Gastroesophageal sphincter (tissue), 4 donors: Measurements from ENCODE around the gene PCLO. TPM values are rescaled to one million over a fixed set of nuclear protein-coding genes. Genes with fewer than 3 reads are reported as not detected.

Source experiments
- ATAC-seq: fragments of 150-250 bp; one replicate; pipeline ENCODE4 v1.9.1; 2016; ENCODE audit warnings: mild to moderate bottlenecking, moderate library complexity
- H3K27ac ChIP-seq, 4 donors: fragments of 200-600 bp; sonication (generic) in 3 of 4; 1 replicate in 3 of 4; 2 replicates in 1 of 4; pipeline ENCODE4 v1.5.1; 2016 to 2019
- H3K27me3 ChIP-seq: fragments of 200-600 bp; sonication (generic); one replicate; pipeline ENCODE4 v1.5.1; 2019
- H3K36me3 ChIP-seq, 2 donors: fragments of 200-600 bp; sonication (generic); one replicate each; pipeline ENCODE4 v1.5.1; 2019; ENCODE audit warnings: control low read depth in 1 of 2
- H3K4me1 ChIP-seq, 3 donors: fragments of 200-600 bp; sonication (generic); 1 replicate in 2 of 3; 2 replicates in 1 of 3; pipeline ENCODE4 v1.5.1; 2016 to 2019; ENCODE audit warnings: control low read depth in 2 of 3
- H3K4me3 ChIP-seq, 2 donors: fragments of 200-600 bp; sonication (generic); one replicate each; pipeline ENCODE4 v1.5.1; 2019; ENCODE audit warnings: mild to moderate bottlenecking in 1 of 2, moderate library complexity in 1 of 2
- H3K9me3 ChIP-seq, 3 donors: fragments of 200-600 bp; sonication (generic); one replicate each; pipeline ENCODE4 v1.5.1; 2017 to 2019; ENCODE audit warnings: control low read depth in 2 of 3
- EP300 ChIP-seq: sonication (generic); formaldehyde crosslinking; IDR thresholded peaks from one replicate; pipeline ENCODE4 v1.6.1; 2017; ENCODE audit warnings: antibody characterized with exemption, mild to moderate bottlenecking
- POLR2A ChIP-seq, 2 donors: fragments of 450-650 bp; IDR thresholded peaks; one replicate each; pipeline ENCODE4 v1.6.1; 2017; ENCODE audit warnings: antibody characterized with exemption in 2 of 2, mild to moderate bottlenecking in 2 of 2, moderate library complexity in 1 of 2
- POLR2AphosphoS5 ChIP-seq: sonication (generic); formaldehyde crosslinking; IDR thresholded peaks from one replicate; pipeline ENCODE4 v1.6.1; 2017; ENCODE audit warnings: antibody characterized with exemption
- WGBS, 2 donors: methylation state at CpG; one replicate each; pipeline ENCODE4 v1.1.5; 2018; ENCODE audit warnings: low coverage in 1 of 2; 5-methylcytosine and 5-hydroxymethylcytosine counted together
- total RNA-seq, 4 donors: library from RNA; depleted of rRNA; stranded (reverse); fragments of >200 nt; gene quantifications; one replicate each; pipeline ENCODE4 v1.1.0, GENCODE V29; 2016
- TF ChIP-seq, protein P1 (sequence below), 4 experiments: fragments of 200-600 bp in 2 of 4; fragments of 450-650 bp in 2 of 4; sonication (generic) in 1 of 4; IDR thresholded peaks; one replicate each; pipeline ENCODE4 v1.5.1; 2017 to 2019; ENCODE audit warnings: antibody characterized with exemption in 4 of 4, mild to moderate bottlenecking in 2 of 4, moderate library complexity in 2 of 4

The PCLO gene, protein sequence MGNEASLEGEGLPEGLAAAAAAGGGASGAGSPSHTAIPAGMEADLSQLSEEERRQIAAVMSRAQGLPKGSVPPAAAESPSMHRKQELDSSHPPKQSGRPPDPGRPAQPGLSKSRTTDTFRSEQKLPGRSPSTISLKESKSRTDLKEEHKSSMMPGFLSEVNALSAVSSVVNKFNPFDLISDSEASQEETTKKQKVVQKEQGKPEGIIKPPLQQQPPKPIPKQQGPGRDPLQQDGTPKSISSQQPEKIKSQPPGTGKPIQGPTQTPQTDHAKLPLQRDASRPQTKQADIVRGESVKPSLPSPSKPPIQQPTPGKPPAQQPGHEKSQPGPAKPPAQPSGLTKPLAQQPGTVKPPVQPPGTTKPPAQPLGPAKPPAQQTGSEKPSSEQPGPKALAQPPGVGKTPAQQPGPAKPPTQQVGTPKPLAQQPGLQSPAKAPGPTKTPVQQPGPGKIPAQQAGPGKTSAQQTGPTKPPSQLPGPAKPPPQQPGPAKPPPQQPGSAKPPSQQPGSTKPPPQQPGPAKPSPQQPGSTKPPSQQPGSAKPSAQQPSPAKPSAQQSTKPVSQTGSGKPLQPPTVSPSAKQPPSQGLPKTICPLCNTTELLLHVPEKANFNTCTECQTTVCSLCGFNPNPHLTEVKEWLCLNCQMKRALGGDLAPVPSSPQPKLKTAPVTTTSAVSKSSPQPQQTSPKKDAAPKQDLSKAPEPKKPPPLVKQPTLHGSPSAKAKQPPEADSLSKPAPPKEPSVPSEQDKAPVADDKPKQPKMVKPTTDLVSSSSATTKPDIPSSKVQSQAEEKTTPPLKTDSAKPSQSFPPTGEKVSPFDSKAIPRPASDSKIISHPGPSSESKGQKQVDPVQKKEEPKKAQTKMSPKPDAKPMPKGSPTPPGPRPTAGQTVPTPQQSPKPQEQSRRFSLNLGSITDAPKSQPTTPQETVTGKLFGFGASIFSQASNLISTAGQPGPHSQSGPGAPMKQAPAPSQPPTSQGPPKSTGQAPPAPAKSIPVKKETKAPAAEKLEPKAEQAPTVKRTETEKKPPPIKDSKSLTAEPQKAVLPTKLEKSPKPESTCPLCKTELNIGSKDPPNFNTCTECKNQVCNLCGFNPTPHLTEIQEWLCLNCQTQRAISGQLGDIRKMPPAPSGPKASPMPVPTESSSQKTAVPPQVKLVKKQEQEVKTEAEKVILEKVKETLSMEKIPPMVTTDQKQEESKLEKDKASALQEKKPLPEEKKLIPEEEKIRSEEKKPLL (N-terminal part only)
- 1 to 10 TPM; 1.2 to 2.3 (median 1.9) TPM for total RNA-seq

DNA sequence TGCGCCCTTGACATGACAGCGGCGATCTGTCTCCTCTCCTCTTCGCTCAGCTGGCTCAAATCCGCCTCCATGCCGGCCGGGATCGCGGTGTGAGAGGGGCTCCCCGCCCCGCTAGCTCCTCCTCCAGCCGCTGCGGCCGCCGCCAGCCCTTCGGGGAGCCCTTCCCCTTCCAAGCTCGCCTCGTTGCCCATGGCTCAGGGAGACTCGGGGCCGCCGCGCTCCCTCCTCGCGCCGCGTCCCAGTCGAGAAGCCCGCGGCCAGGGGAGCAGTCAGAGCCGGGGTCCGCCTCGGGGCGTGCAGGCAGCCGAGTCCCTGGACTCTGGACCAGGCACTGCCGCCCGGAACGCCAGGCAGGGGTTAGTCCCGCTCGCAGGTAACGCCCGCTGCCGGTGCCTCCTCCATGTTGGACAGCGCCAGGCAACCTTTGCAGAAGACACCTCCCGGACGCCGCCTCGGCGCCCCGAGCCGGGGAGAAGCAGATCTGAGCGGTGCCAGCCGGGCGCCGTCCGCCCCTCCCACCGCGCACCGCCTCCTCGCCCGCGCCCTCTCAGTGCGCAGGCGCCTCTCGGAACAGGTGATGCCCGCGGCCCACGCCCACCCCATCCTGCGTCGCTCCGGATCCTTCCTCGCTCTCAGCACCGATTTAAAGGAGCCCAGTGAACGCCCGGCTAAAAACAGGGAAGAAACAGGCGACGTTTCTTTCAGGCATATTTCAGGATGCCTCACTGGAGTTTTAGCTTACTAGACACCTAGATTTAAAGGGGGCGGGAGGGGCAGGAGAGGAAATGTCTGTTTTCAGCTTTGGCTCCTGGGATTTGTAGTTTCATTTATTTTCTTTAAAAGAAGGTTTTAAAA lies at the start of gene PCLO:
TSS of gene PCLO (minus strand) at position 483 of the 855 bp plus-strand sequence. CDS start at position 191, 292 bp downstream.
- peak within 1 kb of the TSS in 3 of 4 donors; percentile 52 to 75 (median 57) for H3K27ac ChIP-seq
- TF ChIP-seq EP300 (no peak), POLR2AphosphoS5 (no peak), POLR2A (IDR thresholded peaks at IDR 0.05) (no peak)
- TF ChIP-seq, protein P1, sequence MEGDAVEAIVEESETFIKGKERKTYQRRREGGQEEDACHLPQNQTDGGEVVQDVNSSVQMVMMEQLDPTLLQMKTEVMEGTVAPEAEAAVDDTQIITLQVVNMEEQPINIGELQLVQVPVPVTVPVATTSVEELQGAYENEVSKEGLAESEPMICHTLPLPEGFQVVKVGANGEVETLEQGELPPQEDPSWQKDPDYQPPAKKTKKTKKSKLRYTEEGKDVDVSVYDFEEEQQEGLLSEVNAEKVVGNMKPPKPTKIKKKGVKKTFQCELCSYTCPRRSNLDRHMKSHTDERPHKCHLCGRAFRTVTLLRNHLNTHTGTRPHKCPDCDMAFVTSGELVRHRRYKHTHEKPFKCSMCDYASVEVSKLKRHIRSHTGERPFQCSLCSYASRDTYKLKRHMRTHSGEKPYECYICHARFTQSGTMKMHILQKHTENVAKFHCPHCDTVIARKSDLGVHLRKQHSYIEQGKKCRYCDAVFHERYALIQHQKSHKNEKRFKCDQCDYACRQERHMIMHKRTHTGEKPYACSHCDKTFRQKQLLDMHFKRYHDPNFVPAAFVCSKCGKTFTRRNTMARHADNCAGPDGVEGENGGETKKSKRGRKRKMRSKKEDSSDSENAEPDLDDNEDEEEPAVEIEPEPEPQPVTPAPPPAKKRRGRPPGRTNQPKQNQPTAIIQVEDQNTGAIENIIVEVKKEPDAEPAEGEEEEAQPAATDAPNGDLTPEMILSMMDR (IDR thresholded peaks at IDR 0.05) = no peak
- H3K36me3 ChIP-seq = no peaks in the 10 kb centered on the region

DNA sequence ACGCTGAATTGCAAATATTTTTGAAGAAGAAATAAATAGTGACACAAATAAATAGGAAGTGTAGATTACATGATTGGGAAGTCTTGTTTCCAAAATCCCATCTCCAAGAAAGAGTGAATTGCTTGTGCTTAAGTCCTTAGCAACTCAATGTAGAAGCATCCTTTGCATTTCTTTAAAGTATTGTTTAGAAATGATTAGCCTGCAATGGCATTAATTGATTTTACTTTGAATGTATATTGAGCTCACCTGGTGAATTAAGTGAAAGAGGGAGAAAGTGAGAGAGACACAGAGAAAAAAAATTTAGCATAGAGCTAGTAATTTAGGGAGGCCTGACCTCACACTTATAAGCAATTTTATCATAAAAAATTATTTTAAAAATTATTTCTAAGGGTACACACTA lies 49.0 kb upstream of the PCLO start:
- 14 to 64% methylated on average over 1 of the region's 1 CpG for WGBS, 2 donors
- no peak for TF ChIP-seq POLR2AphosphoS5
- TF ChIP-seq POLR2A (IDR thresholded peaks at IDR 0.05) = no peak
- TF ChIP-seq, protein P1 (IDR thresholded peaks at IDR 0.05) = no peak
- no peak for TF ChIP-seq EP300
- Histone ChIP-seq H3K27ac (no peak overlapping the region), H3K4me1 (no peaks in the 10 kb centered on the region), H3K4me3 (no peak overlapping the region), H3K36me3 (no peaks in the 10 kb centered on the region), H3K27me3 (no peaks in the 10 kb centered on the region), H3K9me3 (no peaks in the 10 kb centered on the region)
- ATAC-seq = no peak

More for the DNA sequence above, at the start of gene PCLO:
- ATAC-seq = peak; percentile 90
- Histone ChIP-seq H3K4me3 (peak within 1 kb of the TSS; percentile 36 to 63), H3K9me3 (no peaks in the 10 kb centered on the region), H3K27me3 (peaks cover 6% of the 10 kb centered on the region), H3K4me1 (peaks cover 0 to 16% (median 3%) of the 10 kb centered on the region in 3 donors)
- WGBS, 2 donors = 0% methylated on average over 1 to 15 of the region's 77 CpGs

DNA sequence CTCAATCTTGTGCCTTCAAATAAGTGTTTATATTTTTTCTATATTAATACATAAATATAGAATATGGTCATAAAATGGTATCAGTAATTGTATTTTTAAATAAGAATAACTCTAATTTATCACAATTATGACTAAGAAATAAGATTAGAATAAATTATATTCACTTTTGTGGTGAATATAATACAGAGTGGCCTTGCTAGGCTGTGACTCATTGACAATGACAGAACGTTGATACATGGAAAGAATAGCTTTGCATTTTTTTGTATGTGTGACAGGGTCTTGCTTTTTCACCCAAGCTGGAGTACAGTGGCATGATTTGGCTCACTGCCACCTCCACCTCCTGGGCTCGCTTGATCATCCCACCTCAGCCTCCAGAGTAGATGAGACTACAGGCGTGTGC lies 47.8 kb upstream of the PCLO start:
- Histone ChIP-seq H3K36me3 (no peaks in the 10 kb centered on the region), H3K4me1 (no peaks in the 10 kb centered on the region), H3K4me3 (no peak overlapping the region), H3K27ac (no peak overlapping the region), H3K9me3 (no peaks in the 10 kb centered on the region), H3K27me3 (no peaks in the 10 kb centered on the region)
- TF ChIP-seq EP300 (no peak), POLR2A (IDR thresholded peaks at IDR 0.05) (no peak), POLR2AphosphoS5 (no peak)
- TF ChIP-seq, protein P1 (IDR thresholded peaks at IDR 0.05) = no peak
- ATAC-seq = no peak
- WGBS, 2 donors = 57 to 75% methylated on average over 1 to 2 of the region's 3 CpGs

DNA sequence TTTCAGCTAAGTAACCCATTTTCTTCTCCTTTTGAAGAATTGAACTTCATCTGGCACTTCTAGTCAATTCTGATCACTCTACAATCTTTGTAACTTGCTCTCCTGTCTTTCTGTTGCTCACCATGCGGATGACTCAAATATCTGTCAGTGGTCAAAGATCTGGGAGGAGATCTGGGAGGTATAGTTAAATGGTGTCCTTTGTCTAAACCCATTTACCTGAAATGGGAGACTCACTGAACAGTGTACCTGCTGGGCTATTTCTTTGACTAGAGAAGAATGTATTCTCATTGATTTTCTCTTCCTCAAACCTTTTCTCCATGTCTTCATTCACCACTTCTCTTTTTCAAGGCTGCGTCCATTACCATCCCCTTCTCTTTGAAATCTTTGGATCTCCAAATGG lies 42.0 kb upstream of the PCLO start:
- no peaks in the 10 kb centered on the region for H3K4me1 ChIP-seq
- H3K9me3 ChIP-seq = no peaks in the 10 kb centered on the region
- WGBS, 2 donors = no CpG with 5 or more reads among the region's 2 CpGs
- H3K27ac ChIP-seq = no peak overlapping the region
- no peak for TF ChIP-seq EP300
- TF ChIP-seq, protein P1 (IDR thresholded peaks at IDR 0.05) = no peak
- TF ChIP-seq POLR2A (IDR thresholded peaks at IDR 0.05) = no peak
- TF ChIP-seq POLR2AphosphoS5 = no peak
- H3K4me3 ChIP-seq = no peak overlapping the region
- H3K36me3 ChIP-seq = no peaks in the 10 kb centered on the region
- no peaks in the 10 kb centered on the region for H3K27me3 ChIP-seq
- no peak for ATAC-seq
